NCI-H2107 treated with DMSO at 0.1 percent for 48 hours (cell line): ENCODE data around the gene TSPAN14.
"Not testable (repeated sequence)": the region's sequence is repeated elsewhere in the genome, so short reads cannot be mapped to it uniquely, and the experiment has no call there.

Experiments
- DNase-seq: peaks from one replicate; lab custom pipeline; 2025; ENCODE audit not compliant: unreplicated experiment; lab: John Stamatoyannopoulos, UW

TSPAN14 gene

GRCh38 chr10:80520661-80521470 lies 66.8 kb downstream of the TSPAN14 start:
- no peak for DNase-seq

- DNase-seq: peak; percentile 80
These were observed 68.8 kb downstream of the TSPAN14 start for GRCh38 chr10:80522756-80523363.

- DNase-seq: no peak
These were observed 69.7 kb downstream of the TSPAN14 start for GRCh38 chr10:80523773-80524172.

GRCh38 chr10:80524190-80524909 lies 70.2 kb downstream of the TSPAN14 start:
- no peak for DNase-seq

GRCh38 chr10:80526218-80526617 lies 72.1 kb downstream of the TSPAN14 start:
- DNase-seq: no peak

GRCh38 chr10:80526742-80527141 lies 72.6 kb downstream of the TSPAN14 start:
- no peak for DNase-seq

GRCh38 chr10:80528185-80528700 lies 74.1 kb downstream of the TSPAN14 start:
- DNase-seq: no peak

- no peak for DNase-seq
These were observed 74.8 kb downstream of the TSPAN14 start for GRCh38 chr10:80528901-80529300.

- DNase-seq: no peak
These were observed 75.5 kb downstream of the TSPAN14 start for GRCh38 chr10:80529604-80530003.

GRCh38 chr10:80530251-80530650 lies 76.1 kb downstream of the TSPAN14 start:
- no peak for DNase-seq

- DNase-seq: no peak
These were observed 76.7 kb downstream of the TSPAN14 start for GRCh38 chr10:80530816-80531215.

- no peak for DNase-seq
These were observed 78.5 kb downstream of the TSPAN14 start for GRCh38 chr10:80532571-80532970.

- not testable (repeated sequence) for DNase-seq
These were observed 79.9 kb downstream of the TSPAN14 start for GRCh38 chr10:80534059-80534458.

- not testable (repeated sequence) for DNase-seq
These were observed 80.5 kb downstream of the TSPAN14 start for GRCh38 chr10:80534646-80535045.

- no peak for DNase-seq
These were observed 81.7 kb downstream of the TSPAN14 start for GRCh38 chr10:80535671-80536360.

GRCh38 chr10:80536361-80536835 lies 82.3 kb downstream of the TSPAN14 start:
- DNase-seq: no peak

- DNase-seq: no peak
These were observed 83.1 kb downstream of the TSPAN14 start for GRCh38 chr10:80537086-80537735.

GRCh38 chr10:80537736-80538480 lies 83.8 kb downstream of the TSPAN14 start, which contains the start of gene SH2D4B:
SH2D4B (plus strand) TSS chr10:80537902; CDS start chr10:80538332, 430 bp downstream.
- DNase-seq: no peak

- no peak for DNase-seq
These were observed 84.5 kb downstream of the TSPAN14 start for GRCh38 chr10:80538481-80539185.
